Ovary (tissue), 9 donors: ENCODE measurements around the gene ASF1B. TPM values are rescaled to one million over a fixed set of nuclear protein-coding genes. Genes with fewer than 3 reads are reported as not detected.

Experiments used
- DNase-seq, 5 donors: peaks; one replicate each; pipeline ENCODE4 v3.0.0-alpha.2; 2019 to 2020
- H3K27ac ChIP-seq, 2 donors: fragments of 200-600 bp; one replicate each; pipeline versions ENCODE4 v1.5.1 to v1.8.0; 2019 to 2022
- H3K27me3 ChIP-seq: fragments of 200-600 bp; one replicate; pipeline ENCODE4 v1.8.0; 2022
- H3K36me3 ChIP-seq: fragments of 200-600 bp; sonication (generic); one replicate; pipeline ENCODE4 v1.5.1; 2019
- H3K4me1 ChIP-seq: one replicate; pipeline ENCODE4 v1.8.1; 2013; ENCODE audit warnings: mild to moderate bottlenecking, moderate library complexity; ENCODE audit not compliant: insufficient read depth
- H3K4me3 ChIP-seq: fragments of 200-600 bp; sonication (generic); one replicate; pipeline ENCODE4 v1.5.1; 2017
- H3K9me3 ChIP-seq, 2 donors: fragments of 200-600 bp in 1 of 2; sonication (generic) in 1 of 2; one replicate each; pipeline versions ENCODE4 v1.5.1 to v1.8.1; 2013 to 2019; ENCODE audit warnings: mild to moderate bottlenecking in 1 of 2, moderate library complexity in 1 of 2
- EP300 ChIP-seq: sonication (generic); formaldehyde crosslinking; IDR thresholded peaks from one replicate; pipeline ENCODE4 v1.6.1; 2017; ENCODE audit warnings: antibody characterized with exemption
- POLR2A ChIP-seq: fragments of 450-650 bp; IDR thresholded peaks from one replicate; pipeline ENCODE4 v1.6.1; 2017; ENCODE audit warnings: antibody characterized with exemption, mild to moderate bottlenecking, moderate library complexity
- WGBS, 3 donors: extraction: QIAGEN DNeasy Blood & Tissue Kit in 1 of 3; methylation state at CpG; one replicate each; pipeline versions ENCODE4 v1.1.5 to v1.1.7; 2013 to 2017; 5-methylcytosine and 5-hydroxymethylcytosine counted together
- intact Hi-C, 4 donors: fragments of 100-400 bp; cut with DNase I; formaldehyde crosslinking; loops; one replicate each; pipeline versions ENCODE4 v1.11.0 to v1.15.1; 2022 to 2023
- polyA plus RNA-seq, 2 donors: library from polyadenylated mRNA; stranded (reverse); fragments of 200-250 nt in 1 of 2; fragments of 350-450 nt in 1 of 2; fragmentation: Illumina TruSeq in 1 of 2; extraction: RNeasy Lipid Tissue Mini Kit (QIAGEN cat#74804) in 1 of 2; gene quantifications; one replicate each; pipeline ENCODE4 v1.2.3, GENCODE V29; 2013 to 2014
- total RNA-seq, 7 donors: library from RNA; depleted of rRNA in 2 of 7; stranded (reverse); fragments of >200 nt in 2 of 7; fragmentation: NEBNext Ultra II Directional in 3 of 7; extraction: Animal tissue kit (Norgen Biotek cat#: 25700) in 3 of 7; gene quantifications; one replicate each; pipeline versions ENCODE4 v1.1.0 to v1.2.4, GENCODE V29; 2016 to 2023
- TF ChIP-seq, protein P1 (sequence below), 3 donors: fragments of 450-650 bp in 2 of 3; fragments of 200-600 bp in 1 of 3; IDR thresholded peaks; one replicate each; pipeline versions ENCODE4 v1.5.1 to v1.8.0; 2016 to 2022; ENCODE audit warnings: antibody characterized with exemption in 3 of 3, mild to moderate bottlenecking in 1 of 3
- donor health status: DM: no; HTN: no; CAD: no; lungs with moderate emphysema.
- donor health status: DM: no; HTN: no; CAD: no.
- donor health status: Bipolar disorder and iron deficiency.
- donor health status: DM: yes; HTN: yes; CAD: no.
- donor health status: DM: no; HTN: no; CAD: no.
- donor health status: DM: yes; HTN: yes; CAD: no.

ASF1B gene
- total and polyA plus RNA-seq, 9 donors = 0.12 to 4.9 (median 1.0) TPM

DNA sequence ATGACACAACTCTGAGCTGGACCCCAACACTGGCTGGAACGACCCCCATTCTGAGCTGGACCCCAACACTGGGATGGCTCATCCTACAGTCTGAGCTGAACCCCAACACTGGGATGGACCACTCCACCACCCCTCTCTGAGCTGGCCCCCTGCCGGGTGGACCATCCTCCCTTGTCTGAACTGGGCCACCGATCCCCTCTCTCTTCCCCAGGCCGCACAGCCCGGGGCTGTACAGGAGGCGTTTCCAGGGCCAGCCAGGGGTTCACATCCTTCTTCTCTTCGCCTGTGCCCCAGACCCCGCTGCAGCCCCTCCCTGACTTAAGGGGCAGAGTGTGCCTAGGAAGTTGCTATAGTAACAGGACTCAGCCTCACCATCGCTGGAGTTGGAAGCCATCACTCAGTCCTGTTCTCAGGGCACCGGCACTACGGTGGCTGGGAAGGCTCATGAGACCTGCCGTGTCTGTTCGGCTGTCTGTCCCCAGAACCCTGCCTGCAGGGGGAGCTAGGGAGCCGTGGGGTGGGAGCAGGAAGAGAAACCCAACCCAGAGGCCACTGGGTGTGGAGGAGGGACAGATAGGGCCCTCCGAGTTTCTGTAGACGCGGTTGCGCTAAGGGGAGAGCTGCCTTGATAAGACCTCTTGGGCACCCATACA lies 22.5 kb downstream of the ASF1B start:
- H3K4me1 ChIP-seq = peaks cover 33% of the 10 kb centered on the region
- TF ChIP-seq, protein P1, sequence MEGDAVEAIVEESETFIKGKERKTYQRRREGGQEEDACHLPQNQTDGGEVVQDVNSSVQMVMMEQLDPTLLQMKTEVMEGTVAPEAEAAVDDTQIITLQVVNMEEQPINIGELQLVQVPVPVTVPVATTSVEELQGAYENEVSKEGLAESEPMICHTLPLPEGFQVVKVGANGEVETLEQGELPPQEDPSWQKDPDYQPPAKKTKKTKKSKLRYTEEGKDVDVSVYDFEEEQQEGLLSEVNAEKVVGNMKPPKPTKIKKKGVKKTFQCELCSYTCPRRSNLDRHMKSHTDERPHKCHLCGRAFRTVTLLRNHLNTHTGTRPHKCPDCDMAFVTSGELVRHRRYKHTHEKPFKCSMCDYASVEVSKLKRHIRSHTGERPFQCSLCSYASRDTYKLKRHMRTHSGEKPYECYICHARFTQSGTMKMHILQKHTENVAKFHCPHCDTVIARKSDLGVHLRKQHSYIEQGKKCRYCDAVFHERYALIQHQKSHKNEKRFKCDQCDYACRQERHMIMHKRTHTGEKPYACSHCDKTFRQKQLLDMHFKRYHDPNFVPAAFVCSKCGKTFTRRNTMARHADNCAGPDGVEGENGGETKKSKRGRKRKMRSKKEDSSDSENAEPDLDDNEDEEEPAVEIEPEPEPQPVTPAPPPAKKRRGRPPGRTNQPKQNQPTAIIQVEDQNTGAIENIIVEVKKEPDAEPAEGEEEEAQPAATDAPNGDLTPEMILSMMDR (IDR thresholded peaks at IDR 0.05) = no peak
- no peak for TF ChIP-seq EP300
- no peak for TF ChIP-seq POLR2A
- DNase-seq = peak in 4 of 5 donors; percentile 57 to 73 (median 64)
- WGBS, 3 donors = 54 to 76% (median 58%) methylated on average over 17 to 18 of the region's 18 CpGs
- no peaks in the 10 kb centered on the region for H3K36me3 ChIP-seq
- no peak overlapping the region for H3K4me3 ChIP-seq
- peak overlapping the region; percentile 85 to 96 for H3K27ac ChIP-seq
- no peaks in the 10 kb centered on the region for H3K27me3 ChIP-seq
- H3K9me3 ChIP-seq = no peaks in the 10 kb centered on the region
- intact Hi-C loops = no loop called here

DNA sequence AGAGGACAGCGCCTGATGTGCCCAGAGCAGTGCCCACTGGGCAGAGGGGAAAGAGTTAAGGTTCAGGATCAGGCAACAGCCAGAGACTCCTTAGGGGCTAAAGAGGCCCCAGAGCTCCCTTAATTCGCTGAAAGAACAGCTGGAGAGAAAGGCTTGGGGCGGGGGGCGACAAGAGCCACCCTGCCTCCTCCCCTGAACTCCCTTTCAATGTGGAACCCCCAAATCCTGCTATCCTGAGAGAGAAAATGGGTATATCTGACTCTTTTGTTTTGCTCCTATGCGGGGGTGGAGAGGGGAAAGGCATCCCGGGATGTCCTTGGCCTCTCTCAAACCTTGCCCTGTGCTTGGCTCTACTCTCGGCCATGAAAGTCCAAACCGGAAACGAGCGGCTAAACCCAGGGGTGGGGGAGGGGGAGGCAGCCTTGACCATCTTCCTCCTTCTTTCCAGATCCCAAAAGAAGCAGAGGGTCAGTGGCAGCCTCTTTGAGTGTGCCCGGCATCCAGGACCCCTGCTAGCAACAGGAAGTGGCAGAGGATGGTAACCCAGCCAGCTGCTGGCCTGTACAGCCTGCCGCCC lies 23.5 kb downstream of the ASF1B start:
- H3K4me3 ChIP-seq = peak overlapping the region; percentile 15
- H3K36me3 ChIP-seq = no peaks in the 10 kb centered on the region
- H3K4me1 ChIP-seq = peaks cover 31% of the 10 kb centered on the region
- TF ChIP-seq EP300 (no peak), POLR2A (no peak)
- TF ChIP-seq, protein P1 (IDR thresholded peaks at IDR 0.05) = no peak
- peak; percentile 86 to 90 (median 87) for DNase-seq
- whole genome bisulfite sequencing, 3 donors = 4 to 8% (median 5%) methylated on average over 12 of the region's 12 CpGs
- no peaks in the 10 kb centered on the region for H3K9me3 ChIP-seq
- H3K27me3 ChIP-seq = no peaks in the 10 kb centered on the region
- intact Hi-C loops = no loop called here
- peak overlapping the region; percentile 85 to 96 for H3K27ac ChIP-seq

DNA sequence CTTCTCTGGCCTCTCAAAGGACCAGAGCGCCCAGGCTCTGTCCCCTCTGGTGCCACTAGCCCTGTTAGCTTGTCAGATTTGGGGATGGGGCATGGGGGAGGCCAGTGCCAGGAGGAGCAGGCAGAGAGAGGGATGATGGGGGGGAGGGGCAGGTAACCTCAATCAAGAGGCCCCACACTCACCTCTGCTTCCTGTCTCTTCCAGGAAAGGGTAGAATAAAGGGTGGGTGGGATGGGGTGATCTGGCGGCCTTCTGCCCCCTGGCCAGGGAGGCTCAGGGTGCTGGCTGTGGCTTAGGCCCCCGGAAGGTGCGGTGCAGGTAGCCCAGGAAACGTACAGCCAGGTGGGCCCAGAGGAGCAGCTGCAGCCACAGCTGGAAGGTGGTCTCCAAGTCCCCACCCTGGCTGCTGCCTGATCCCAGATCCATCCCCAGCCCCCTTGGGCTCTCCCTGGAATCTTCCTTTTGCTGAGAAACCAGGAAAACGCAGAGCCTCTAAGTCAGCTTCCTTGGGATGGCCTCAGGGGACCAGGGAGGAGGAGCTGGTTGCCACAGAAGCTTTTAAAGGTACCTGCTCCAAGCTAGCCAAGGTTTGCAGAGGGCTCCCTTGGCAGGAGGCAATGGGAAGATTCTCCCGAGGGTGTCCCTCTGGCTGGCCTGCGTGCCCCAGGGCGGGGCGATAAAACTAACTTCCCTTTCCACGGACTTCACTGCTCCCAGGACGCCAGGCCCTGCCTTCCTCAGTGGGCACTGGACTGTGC lies 24.2 kb downstream of the ASF1B start:
- peaks cover 36% of the 10 kb centered on the region for H3K4me1 ChIP-seq
- H3K9me3 ChIP-seq = no peaks in the 10 kb centered on the region
- peak overlapping the region; percentile 85 to 96 for H3K27ac ChIP-seq
- no peaks in the 10 kb centered on the region for H3K36me3 ChIP-seq
- peak overlapping the region; percentile 15 for H3K4me3 ChIP-seq
- DNase-seq = peak; percentile 42 to 67 (median 49)
- WGBS, 3 donors = 12 to 25% (median 12%) methylated on average over 12 of the region's 12 CpGs
- H3K27me3 ChIP-seq = no peaks in the 10 kb centered on the region
- intact Hi-C loops = no loop called here
- TF ChIP-seq, protein P1 (IDR thresholded peaks at IDR 0.05) = no peak
- TF ChIP-seq POLR2A (no peak), EP300 (no peak)

DNA sequence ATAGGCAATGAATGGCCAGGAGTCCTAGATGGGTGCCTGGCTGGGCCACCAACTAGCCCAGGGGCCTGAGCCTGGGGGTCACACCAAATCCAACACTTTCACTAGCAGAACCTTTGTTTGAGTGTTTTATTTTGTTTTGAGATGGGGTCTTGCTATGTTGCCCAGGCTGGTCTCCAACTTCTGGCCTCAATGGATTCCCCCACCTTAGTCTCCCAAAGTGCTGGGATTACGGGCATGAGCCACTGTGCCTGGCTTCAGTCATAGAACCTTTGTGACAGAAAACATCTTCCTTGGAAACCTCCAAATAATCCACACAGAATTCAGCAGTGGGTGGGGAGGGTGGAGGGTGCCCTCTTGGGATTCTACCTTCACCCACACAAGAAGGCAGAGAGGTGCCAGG lies 24.9 kb downstream of the ASF1B start:
- H3K9me3 ChIP-seq = no peaks in the 10 kb centered on the region
- H3K4me3 ChIP-seq = peak overlapping the region; percentile 15
- H3K27ac ChIP-seq = peak overlapping the region; percentile 85 to 96
- WGBS, 3 donors = 67 to 80% (median 75%) methylated on average over 1 of the region's 1 CpG
- TF ChIP-seq, protein P1 (IDR thresholded peaks at IDR 0.05) = no peak
- TF ChIP-seq POLR2A (no peak), EP300 (no peak)
- no peak for DNase-seq
- intact Hi-C loops = no loop called here
- no peaks in the 10 kb centered on the region for H3K36me3 ChIP-seq
- H3K4me1 ChIP-seq = peaks cover 36% of the 10 kb centered on the region
- no peaks in the 10 kb centered on the region for H3K27me3 ChIP-seq
